HCT116 (cell line): ENCODE measurements around the gene TMPRSS3. TPM values are rescaled to one million over a fixed set of nuclear protein-coding genes. Genes with fewer than 3 reads are reported as not detected.

Source experiments
- ATAC-seq: fragments of 200-7000 bp; cut with Tn5 transposase; 2 replicates; pipeline ENCODE4 v1.9.1; 2020; ENCODE audit warnings: mild to moderate bottlenecking, moderate library complexity
- BruUV-seq: library from RNA; stranded (reverse); fragments of 400-500 nt; replicated peaks from 2 replicates; lab custom pipeline; 2021; lab: Mats Ljungman, UMichigan
- CTCF ChIA-PET: fragments of 300-600 bp; sonication (Branson Sonifier 250); formaldehyde crosslinking; loops from one replicate; lab custom pipeline; 2021; ENCODE audit warnings: antibody characterized with exemption; lab: Charles Lee
- POLR2A ChIA-PET: fragments of 300-600, 350-600 bp; sonication (Branson Sonifier 250); formaldehyde crosslinking; loops from one replicate; lab custom pipeline; 2021; ENCODE audit warnings: antibody characterized with exemption; lab: Charles Lee
- RAD21 ChIA-PET, 2 experiments: fragments of 300-600 bp; sonication (Branson Sonifier 250); formaldehyde crosslinking; loops; one replicate each; lab custom pipeline; 2023; ENCODE audit warnings: low total read pairs in 2 of 2; ENCODE audit not compliant: uncharacterized antibody in 2 of 2, unreplicated experiment in 2 of 2, low non-redundant PET in 1 of 2; lab: Charles Lee
- DNase-seq: peaks from one replicate; pipeline ENCODE4 v3.0.0-alpha.2; 2010; ENCODE audit warnings: low read depth, low spot score
- H2AFZ ChIP-seq: fragments of 200-600 bp; shearing (Covaris generic), sonication (generic); 2 replicates; pipeline ENCODE4 v1.6.1; 2017; ENCODE audit warnings: low read depth, mixed run types, mixed read lengths, antibody characterized with exemption, low read length; ENCODE audit not compliant: poor library complexity, severe bottlenecking
- H3K27ac ChIP-seq: 2 replicates; pipeline ENCODE4 v1.5.1; 2012; ENCODE audit warnings: low read depth, low read length
- H3K27me3 ChIP-seq: fragments of 200-600 bp; sonication (generic); 2 replicates; pipeline ENCODE4 v1.6.1; 2016; ENCODE audit warnings: mixed run types, low read length, mixed read lengths; ENCODE audit not compliant: insufficient read depth
- H3K36me3 ChIP-seq, 2 experiments: fragments of 200-500 bp in 1 of 2; fragments of 200-600 bp in 1 of 2; sonication (Bioruptor generic) in 1 of 2; sonication (generic) in 1 of 2; 2 replicates each; pipeline versions ENCODE4 v1.5.1 to v1.6.1; 2014 to 2016; ENCODE audit warnings: low read length in 2 of 2, inconsistent platforms in 1 of 2, mixed read lengths in 1 of 2, mixed run types in 1 of 2; ENCODE audit not compliant: insufficient read depth in 2 of 2, control insufficient read depth in 1 of 2
- H3K4me1 ChIP-seq, 2 experiments: fragments of 200-600 bp in 1 of 2; sonication (generic) in 1 of 2; 2 replicates each; pipeline versions ENCODE4 v1.5.1 to v1.6.1; 2012 to 2017; ENCODE audit warnings: low read length in 2 of 2, inconsistent platforms in 1 of 2, mild to moderate bottlenecking in 1 of 2, mixed read lengths in 1 of 2, mixed run types in 1 of 2, moderate library complexity in 1 of 2; ENCODE audit not compliant: insufficient read depth in 2 of 2, control insufficient read depth in 1 of 2
- H3K4me2 ChIP-seq: fragments of 200-600 bp; sonication (generic); 2 replicates; pipeline ENCODE4 v1.6.1; 2017; ENCODE audit warnings: mixed run types, low read length, mixed read lengths
- H3K4me3 ChIP-seq, 2 experiments: fragments of 200-600 bp in 1 of 2; sonication (generic) in 1 of 2; replicated peaks in 1 of 2; 2 replicates each; pipeline ENCODE4 v1.5.1; 2011 to 2016; ENCODE audit warnings: low read length in 2 of 2, control low read depth in 1 of 2, low read depth in 1 of 2, mild to moderate bottlenecking in 1 of 2, mixed read lengths in 1 of 2, mixed run types in 1 of 2
- H3K79me2 ChIP-seq: fragments of 200-600 bp; sonication (generic); 2 replicates; pipeline ENCODE4 v1.6.1; 2017; ENCODE audit warnings: mild to moderate bottlenecking, mixed run types, low read length, moderate library complexity, mixed read lengths; ENCODE audit not compliant: insufficient read depth
- H3K9ac ChIP-seq: fragments of 200-600 bp; sonication (generic); 2 replicates; pipeline ENCODE4 v1.6.1; 2016; ENCODE audit warnings: low read length, mixed read lengths
- H3K9me2 ChIP-seq: fragments of 200-600 bp; sonication (generic), shearing (Covaris generic); 2 replicates; pipeline ENCODE4 v1.6.1; 2017; ENCODE audit warnings: mixed run types, mild to moderate bottlenecking, moderate library complexity; ENCODE audit not compliant: insufficient read depth
- H3K9me3 ChIP-seq, 2 experiments: fragments of 200-500 bp in 1 of 2; fragments of 200-600 bp in 1 of 2; sonication (Bioruptor generic) in 1 of 2; sonication (generic) in 1 of 2; 2 replicates each; pipeline ENCODE4 v1.6.1; 2014 to 2017; ENCODE audit warnings: low read length in 2 of 2, mixed read lengths in 2 of 2, inconsistent platforms in 1 of 2, low read depth in 1 of 2, mild to moderate bottlenecking in 1 of 2, mixed run types in 1 of 2, moderate library complexity in 1 of 2; ENCODE audit not compliant: control insufficient read depth in 1 of 2, insufficient read depth in 1 of 2
- H4K20me1 ChIP-seq: fragments of 200-600 bp; sonication (generic), shearing (Covaris generic); 2 replicates; pipeline ENCODE4 v1.6.1; 2017; ENCODE audit warnings: mixed run types, mild to moderate bottlenecking, moderate library complexity; ENCODE audit not compliant: insufficient read depth
- CEBPB ChIP-seq: IDR thresholded peaks from 2 replicates; pipeline ENCODE4 v1.6.1; 2012; ENCODE audit warnings: low read depth
- EGR1 ChIP-seq: IDR thresholded peaks from 2 replicates; pipeline ENCODE4 v1.6.1; 2012; ENCODE audit warnings: low read depth
- EZH2 ChIP-seq: fragments of 200-600 bp; sonication (generic); IDR thresholded peaks from 2 replicates; pipeline ENCODE4 v1.6.1; 2017; ENCODE audit warnings: antibody characterized with exemption, mixed run types
- EZH2phosphoT487 ChIP-seq: fragments of 200-600 bp; IDR thresholded peaks from 2 replicates; pipeline ENCODE4 v1.6.1; 2018; ENCODE audit warnings: antibody characterized with exemption, borderline replicate concordance
- POLR2A ChIP-seq: IDR thresholded peaks from 2 replicates; pipeline ENCODE4 v1.7.0; 2011; ENCODE audit warnings: borderline replicate concordance; ENCODE audit not compliant: insufficient read depth, insufficient read length; ENCODE audit errors: extremely low read depth
- POLR2AphosphoS5 ChIP-seq: IDR thresholded peaks from 2 replicates; pipeline ENCODE4 v1.6.1; 2011; ENCODE audit warnings: mild to moderate bottlenecking, low read depth, low read length, moderate library complexity
- SRF ChIP-seq: IDR thresholded peaks from 2 replicates; pipeline ENCODE4 v1.6.1; 2012; ENCODE audit warnings: low read depth
- YY1 ChIP-seq: IDR thresholded peaks from 2 replicates; pipeline ENCODE4 v1.6.1; 2011; ENCODE audit warnings: low read length, low read depth, moderate library complexity, mild to moderate bottlenecking; ENCODE audit not compliant: insufficient replicate concordance; ENCODE audit errors: extremely low read depth
- ZNF274 ChIP-seq: fragments of 200-500 bp; sonication (Bioruptor generic); IDR thresholded peaks from 2 replicates; pipeline ENCODE4 v1.6.1; 2014; ENCODE audit warnings: mild to moderate bottlenecking, low read depth, low read length, inconsistent platforms
- intact Hi-C: fragments of 100-400 bp; cut with micrococcal nuclease; formaldehyde crosslinking; loops from 2 replicates; pipeline ENCODE4 v1.10.0; 2022
- total RNA-seq: library from RNA; stranded (reverse); gene quantifications from one replicate; pipeline ENCODE4 v1.2.1, GENCODE V29; 2021; ENCODE audit not compliant: unreplicated experiment
- TF ChIP-seq, protein P1 (sequence below): IDR thresholded peaks from 2 replicates; pipeline ENCODE4 v1.6.1; 2012
- TF ChIP-seq, protein P2 (sequence below), 3 experiments: fragments of 200-600 bp in 1 of 3; sonication (generic) in 1 of 3; IDR thresholded peaks in 2 of 3; conservative IDR thresholded peaks in 1 of 3; 2 replicates each; pipeline ENCODE4 v1.5.1; 2012 to 2017; ENCODE audit warnings: low read depth in 2 of 3, low read length in 2 of 3, antibody characterized with exemption in 1 of 3, borderline replicate concordance in 1 of 3, control low read depth in 1 of 3, mild to moderate bottlenecking in 1 of 3, mixed read lengths in 1 of 3, mixed run types in 1 of 3, moderate library complexity in 1 of 3; ENCODE audit not compliant: insufficient read depth in 1 of 3

The TMPRSS3 gene
- total RNA-seq, 1 experiment from 2014 or later: not detected

DNA sequence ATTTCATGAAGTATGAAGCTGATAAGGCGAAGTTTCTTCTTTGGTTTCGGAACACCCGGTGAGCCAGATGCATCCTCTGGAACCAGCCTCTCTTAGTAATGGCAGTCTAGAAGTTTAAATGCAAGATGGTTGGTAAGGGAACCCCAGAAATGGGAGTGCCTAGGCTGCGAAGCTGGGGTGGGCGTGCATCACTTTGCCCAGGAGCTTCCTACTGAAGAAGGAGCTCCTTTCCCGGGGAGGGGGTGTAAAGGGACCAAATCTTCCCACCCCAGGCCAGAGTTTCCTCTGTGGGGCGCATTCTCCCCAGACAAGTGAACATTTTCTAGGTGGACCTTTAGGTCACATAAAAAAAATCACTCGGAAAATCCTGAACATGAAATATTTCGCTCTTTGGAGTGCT, 49.4 kb downstream of the TMPRSS3 start (continued):
- TF ChIP-seq, protein P1, sequence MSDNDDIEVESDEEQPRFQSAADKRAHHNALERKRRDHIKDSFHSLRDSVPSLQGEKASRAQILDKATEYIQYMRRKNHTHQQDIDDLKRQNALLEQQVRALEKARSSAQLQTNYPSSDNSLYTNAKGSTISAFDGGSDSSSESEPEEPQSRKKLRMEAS: no peak
- TF ChIP-seq CEBPB (no peak), SRF (no peak), EGR1 (no peak), EZH2 (no peak), ZNF274 (no peak), EZH2phosphoT487 (no peak), POLR2A (no peak), POLR2AphosphoS5 (no peak)

DNA sequence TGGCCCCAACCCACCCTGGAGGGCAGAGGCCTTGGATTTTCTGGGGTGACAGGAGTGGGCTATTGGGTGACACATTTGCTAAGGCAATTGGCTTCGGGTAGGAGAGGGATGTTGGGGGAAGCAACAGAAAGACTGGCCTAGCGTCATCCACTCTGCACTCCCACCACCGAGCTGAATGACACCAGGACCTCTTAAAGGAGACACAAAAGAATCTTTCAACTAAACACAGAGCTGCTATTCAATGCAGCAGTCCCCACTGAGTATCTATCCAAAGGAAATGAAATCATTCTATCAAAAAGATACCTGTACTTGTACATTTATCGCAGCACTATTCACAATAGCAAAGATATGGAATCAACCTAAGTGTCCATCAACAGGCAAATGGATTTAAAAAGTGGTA, 51.2 kb downstream of the TMPRSS3 start:
- Histone ChIP-seq H3K79me2 (no peaks in the 10 kb centered on the region), H3K4me3 (no peak overlapping the region), H3K9me2 (no peaks in the 10 kb centered on the region), H3K4me2 (no peak overlapping the region), H3K27me3 (no peaks in the 10 kb centered on the region), H3K4me1 (no peaks in the 10 kb centered on the region), H3K36me3 (no peaks in the 10 kb centered on the region), H4K20me1 (no peaks in the 10 kb centered on the region), H3K9ac (no peak overlapping the region), H3K27ac (no peak overlapping the region), H2AFZ (no peak overlapping the region), H3K9me3 (no peaks in the 10 kb centered on the region)
- ChIA-PET RAD21 (no interaction called here), CTCF (no interaction called here), POLR2A (no interaction called here)
- intact Hi-C loops: no loop called here
- BruUV-seq: no TSS peak
- TF ChIP-seq, protein P2, sequence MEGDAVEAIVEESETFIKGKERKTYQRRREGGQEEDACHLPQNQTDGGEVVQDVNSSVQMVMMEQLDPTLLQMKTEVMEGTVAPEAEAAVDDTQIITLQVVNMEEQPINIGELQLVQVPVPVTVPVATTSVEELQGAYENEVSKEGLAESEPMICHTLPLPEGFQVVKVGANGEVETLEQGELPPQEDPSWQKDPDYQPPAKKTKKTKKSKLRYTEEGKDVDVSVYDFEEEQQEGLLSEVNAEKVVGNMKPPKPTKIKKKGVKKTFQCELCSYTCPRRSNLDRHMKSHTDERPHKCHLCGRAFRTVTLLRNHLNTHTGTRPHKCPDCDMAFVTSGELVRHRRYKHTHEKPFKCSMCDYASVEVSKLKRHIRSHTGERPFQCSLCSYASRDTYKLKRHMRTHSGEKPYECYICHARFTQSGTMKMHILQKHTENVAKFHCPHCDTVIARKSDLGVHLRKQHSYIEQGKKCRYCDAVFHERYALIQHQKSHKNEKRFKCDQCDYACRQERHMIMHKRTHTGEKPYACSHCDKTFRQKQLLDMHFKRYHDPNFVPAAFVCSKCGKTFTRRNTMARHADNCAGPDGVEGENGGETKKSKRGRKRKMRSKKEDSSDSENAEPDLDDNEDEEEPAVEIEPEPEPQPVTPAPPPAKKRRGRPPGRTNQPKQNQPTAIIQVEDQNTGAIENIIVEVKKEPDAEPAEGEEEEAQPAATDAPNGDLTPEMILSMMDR (IDR thresholded peaks at IDR 0.05 in 2 of 3, conservative IDR thresholded peaks at IDR 0.05 in 1 of 3; ENCODE audit: borderline replicate concordance in 1 of 3, insufficient read depth in 1 of 3, low read depth in 2 of 3, low read length in 2 of 3): no peak
- no peak for TF ChIP-seq YY1
- no peak for TF ChIP-seq ZNF274
- TF ChIP-seq SRF: no peak
- no peak for TF ChIP-seq EZH2
- no peak for DNase-seq
- no peak for ATAC-seq
